GM12878 (cell line): ENCODE results near the gene EBPL. TPM values are rescaled to one million over a fixed set of nuclear protein-coding genes. Genes with fewer than 3 reads are reported as not detected.
A peak's percentile ranks its signal among the peaks of the same experiment; 100 is the strongest.

ENCODE experiments used
- ATAC-seq: fragments of 200-7000 bp; cut with Tn5 transposase; 3 replicates; pipeline ENCODE4 v1.9.1; 2020; ENCODE audit warnings: mild to moderate bottlenecking, moderate library complexity
- BruUV-seq: library from RNA; stranded (reverse); fragments of 400-500 nt; replicated peaks from 2 replicates; lab custom pipeline; 2021; lab: Mats Ljungman, UMichigan
- CTCF ChIA-PET: fragments of 300-600 bp; sonication (Branson Sonifier 250); formaldehyde crosslinking; extraction: SDS; loops from one replicate; lab custom pipeline; 2021; ENCODE audit warnings: inconsistent platforms; lab: Yijun Ruan, JAX
- POLR2A ChIA-PET: fragments of 350-600 bp; formaldehyde crosslinking; extraction: SDS; loops from one replicate; lab custom pipeline; 2021; ENCODE audit warnings: inconsistent platforms; lab: Charles Lee
- RAD21 ChIA-PET: fragments of 300-600 bp; sonication (Branson Sonifier 250); formaldehyde crosslinking; loops from one replicate; lab custom pipeline; 2023; ENCODE audit warnings: antibody characterized with exemption; ENCODE audit not compliant: unreplicated experiment; lab: Charles Lee
- SMC1A ChIA-PET: fragments of 300-600 bp; sonication (Branson Sonifier 250); formaldehyde crosslinking; loops from one replicate; lab custom pipeline; 2023; ENCODE audit not compliant: unreplicated experiment, uncharacterized antibody; lab: Charles Lee
- DNase-seq: peaks from one replicate; pipeline ENCODE4 v3.0.0-alpha.2; 2011; ENCODE audit warnings: low read depth, low spot score
- FAIRE-seq: peaks from 3 replicates; lab custom pipeline; 2011; peaks lifted over from hg19 to GRCh38; lab: Jason Lieb, UNC
- H2AFZ ChIP-seq: 2 replicates; pipeline ENCODE4 v1.6.0; 2011; ENCODE audit warnings: low read depth, low read length, control low read depth; ENCODE audit not compliant: control insufficient read depth
- H3K27ac ChIP-seq: 2 replicates; pipeline ENCODE4 v1.5.1; 2011; ENCODE audit warnings: control low read depth; ENCODE audit not compliant: control insufficient read depth, insufficient read depth
- H3K27me3 ChIP-seq, 2 experiments: replicated peaks in 1 of 2; 2 replicates each; pipeline versions ENCODE4 v1.6.0 to v1.6.1; 2011; ENCODE audit warnings: low read length in 1 of 2; ENCODE audit not compliant: control insufficient read depth in 2 of 2, insufficient read depth in 2 of 2
- H3K36me3 ChIP-seq, 2 experiments: 2 replicates each; pipeline ENCODE4 v1.5.1; 2011; ENCODE audit warnings: low read length in 1 of 2; ENCODE audit not compliant: control insufficient read depth in 2 of 2, insufficient read depth in 2 of 2
- H3K4me1 ChIP-seq: 2 replicates; pipeline ENCODE4 v1.6.1; 2011; ENCODE audit warnings: mild to moderate bottlenecking, low read length, moderate library complexity, mixed read lengths; ENCODE audit not compliant: control insufficient read depth, insufficient read depth
- H3K4me2 ChIP-seq: 2 replicates; pipeline ENCODE4 v1.6.0; 2011; ENCODE audit warnings: control low read depth; ENCODE audit not compliant: control insufficient read depth, insufficient read depth
- H3K4me3 ChIP-seq: fragments of 200-600 bp; sonication (generic); 2 replicates; pipeline ENCODE4 v1.5.1; 2016
- H3K79me2 ChIP-seq: 2 replicates; pipeline ENCODE4 v1.6.0; 2011; ENCODE audit warnings: low read length; ENCODE audit not compliant: control insufficient read depth, insufficient read depth
- H3K9ac ChIP-seq: 2 replicates; pipeline ENCODE4 v1.8.0; 2011; ENCODE audit warnings: low read length, control low read depth, mixed read lengths; ENCODE audit not compliant: control insufficient read depth, insufficient read depth
- H3K9me3 ChIP-seq: replicated peaks from 3 replicates; pipeline ENCODE4 v1.5.1; 2011; ENCODE audit warnings: mild to moderate bottlenecking, low read length; ENCODE audit not compliant: control insufficient read depth, insufficient read depth
- H4K20me1 ChIP-seq: 2 replicates; pipeline ENCODE4 v1.6.0; 2011; ENCODE audit not compliant: control insufficient read depth, insufficient read depth
- ATF2 ChIP-seq: IDR thresholded peaks from 2 replicates; pipeline ENCODE4 v1.6.1; 2012; ENCODE audit warnings: low read length, inconsistent platforms
- CHD2 ChIP-seq: IDR thresholded peaks from 2 replicates; pipeline ENCODE4 v1.6.1; 2011; ENCODE audit warnings: low read depth, low read length, improper control_type of control experiment, borderline replicate concordance
- CTCF ChIP-seq, 3 experiments: IDR thresholded peaks in 2 of 3; conservative IDR thresholded peaks in 1 of 3; 2 replicates each; pipeline ENCODE4 v1.5.1; 2011; ENCODE audit warnings: low read depth in 3 of 3, low read length in 3 of 3, mild to moderate bottlenecking in 3 of 3, control low read depth in 2 of 3, moderate library complexity in 2 of 3, inconsistent platforms in 1 of 3, mixed read lengths in 1 of 3; ENCODE audit not compliant: control insufficient read depth in 2 of 3, insufficient read depth in 1 of 3; ENCODE audit errors: extremely low read depth in 1 of 3
- EED ChIP-seq: sonication (generic); IDR thresholded peaks from 2 replicates; pipeline ENCODE4 v1.6.1; 2016; ENCODE audit warnings: antibody characterized with exemption, low read depth
- ESRRA ChIP-seq: IDR thresholded peaks from 2 replicates; pipeline ENCODE4 v1.6.1; 2012; ENCODE audit warnings: mild to moderate bottlenecking, low read length, improper control_type of control experiment
- IKZF2 ChIP-seq, 2 experiments: fragments of 450-650 bp; IDR thresholded peaks; 2 replicates each; pipeline ENCODE4 v1.6.1; 2017; ENCODE audit warnings: mild to moderate bottlenecking in 2 of 2, moderate library complexity in 2 of 2
- IRF4 ChIP-seq: IDR thresholded peaks from 2 replicates; pipeline ENCODE4 v1.6.1; 2011; ENCODE audit warnings: low read depth, low read length
- POU2F2 ChIP-seq: IDR thresholded peaks from 3 replicates; pipeline ENCODE4 v1.6.1; 2011; ENCODE audit warnings: low read depth, mild to moderate bottlenecking, low read length, borderline replicate concordance
- RAD21 ChIP-seq: IDR thresholded peaks from 2 replicates; pipeline ENCODE4 v1.6.1; 2011; ENCODE audit warnings: mild to moderate bottlenecking, low read depth, low read length, moderate library complexity; ENCODE audit not compliant: insufficient read depth
- RUNX3 ChIP-seq: IDR thresholded peaks from 2 replicates; pipeline ENCODE4 v1.6.1; 2012; ENCODE audit warnings: low read length, inconsistent platforms
- SMC3 ChIP-seq: IDR thresholded peaks from 2 replicates; pipeline ENCODE4 v1.6.1; 2011; ENCODE audit warnings: low read length, improper control_type of control experiment, borderline replicate concordance
- YY1 ChIP-seq: IDR thresholded peaks from 2 replicates; pipeline ENCODE4 v1.6.1; 2011; ENCODE audit warnings: low read depth, mild to moderate bottlenecking, low read length
- WGBS: methylation state at CpG from one replicate; pipeline ENCODE4 v1.1.6; 2016; ENCODE audit warnings: low lambda C conversion rate; ENCODE audit not compliant: insufficient replicate concordance, insufficient coverage; ENCODE audit errors: missing lambda C conversion rate; 5-methylcytosine and 5-hydroxymethylcytosine counted together
- in situ Hi-C: fragments of 300-500 bp; cut with MboI; formaldehyde crosslinking; loops from 9 replicates; pipeline ENCODE4 v1.14.3; 2018; ENCODE audit warnings: mixed read lengths
- intact Hi-C: fragments of 100-400 bp; cut with micrococcal nuclease; formaldehyde crosslinking; loops from one replicate; pipeline ENCODE4 v1.14.2; 2022; ENCODE audit not compliant: unreplicated experiment
- polyA plus RNA-seq, 11 experiments: library from polyadenylated mRNA; depleted of rRNA in 4 of 11; unstranded in 6 of 11; stranded (reverse) in 5 of 11; fragments of >200 nt; fragmentation: Nextera tagmentation in 4 of 11; fragmentation: Illumina TruSeq in 1 of 11; extraction: Ambion mirVana in 4 of 11; extraction: Trizol in 1 of 11; gene quantifications; 1 replicate in 1 of 11; 2 replicates in 10 of 11; pipeline versions ENCODE4 v1.2.1 to v1.2.3, GENCODE V29; 2011 to 2016; ENCODE audit warnings: inconsistent platforms in 2 of 11, missing spikeins in 2 of 11, low read depth in 1 of 11
- total RNA-seq, 4 experiments: library from RNA; depleted of rRNA in 3 of 4; stranded (reverse); fragments of >200 nt in 3 of 4; fragmentation: Illumina TruSeq in 1 of 4; extraction: Trizol in 1 of 4; gene quantifications; 2 replicates each; pipeline versions ENCODE4 v1.2.1 to v1.2.3, GENCODE V29; 2013 to 2021

Gene EBPL
- total and polyA plus RNA-seq, 10 of the 15 experiments (the other 5 are each of a cell fraction or from before 2014, with no cell fraction given), result 6.2 to 72.8 (median 43.5) TPM

GRCh38 chr13:49669735-49670309 is 21.5 kb downstream of the EBPL start:
- no peak overlapping the region for H3K4me3 ChIP-seq
- no peaks in the 10 kb centered on the region for H4K20me1 ChIP-seq
- in situ Hi-C loops (loop anchor here (5.0 to 25.0 kb wide), 2 partner anchors 177 to 1392 kb away; no protein-coding TSS in a partner anchor), intact Hi-C loops (loop anchor here (1.0 to 2.0 kb wide), 3 partner anchors 123 to 1400 kb away; partner anchors contain the start of gene KPNA3)
- CTCF ChIA-PET, result interaction anchor here (0.7 to 4.4 kb wide), 18 partner anchors 8 to 1400 kb away, joined by 3 to 53 read pairs (median 4); partner anchors contain the start of genes EBPL and KPNA3
- H3K4me1 ChIP-seq, result no peaks in the 10 kb centered on the region
- H3K9me3 ChIP-seq, result no peaks in the 10 kb centered on the region
- RAD21 ChIA-PET, result interaction anchor here (0.8 to 2.0 kb wide), 5 partner anchors 121 to 1242 kb away, joined by 3 to 13 read pairs (median 3); partner anchors contain the start of gene KPNA3
- FAIRE-seq, result peak; percentile 81
- no peak overlapping the region for H3K4me2 ChIP-seq
- no peaks in the 10 kb centered on the region for H3K79me2 ChIP-seq
- SMC1A ChIA-PET, result interaction anchor here (0.8 to 5.8 kb wide), 10 partner anchors 10 to 308 kb away, joined by 3 to 45 read pairs (median 4); partner anchors contain the start of genes EBPL and KPNA3
- TF ChIP-seq EED (peak; percentile 46; the same call in 1 of the 2 replicates), ESRRA (no peak), CTCF (IDR thresholded peaks at IDR 0.05 in 2 of 3, conservative IDR thresholded peaks at IDR 0.05 in 1 of 3; ENCODE audit: control insufficient read depth in 2 of 3, extremely low read depth in 1 of 3, insufficient read depth in 1 of 3, low read depth in 3 of 3, low read length in 3 of 3) (peak; percentile 76 to 82 (median 79)), RUNX3 (peak; percentile 21; the same call in 1 of the 2 replicates), POU2F2 (no peak), YY1 (peak; percentile 55; the same call in 1 of the 2 replicates), IKZF2 (IDR thresholded peaks at IDR 0.05) (peak; percentile 33 to 57; a peak in 3 of 4 replicates), SMC3 (peak; percentile 86), IRF4 (0 out of 2 replicates have a peak, but pooled peaks have one; percentile 51), CHD2 (peak; percentile 55; the same call in 1 of the 2 replicates), RAD21 (peak; percentile 82), ATF2 (no peak)
- 41% methylated on average over 5 of the region's 5 CpGs for WGBS
- no TSS peak for BruUV-seq
- no peak overlapping the region for H3K9ac ChIP-seq
- H3K27ac ChIP-seq, result no peak overlapping the region
- POLR2A ChIA-PET, result interaction anchor here (0.5 kb wide), 1 partner anchor 147 kb away, joined by 3 read pairs; no protein-coding TSS in a partner anchor
- peak; percentile 99 for ATAC-seq
- H3K36me3 ChIP-seq, result peaks cover 0 to 3% of the 10 kb centered on the region in 2 experiments; a peak in 3 of 4 replicates
- H2AFZ ChIP-seq, result no peak overlapping the region
- DNase-seq, result no peak
- H3K27me3 ChIP-seq, result no peaks in the 10 kb centered on the region
